ENCODE results near the gene FOXJ1. TPM values are rescaled to one million over a fixed set of nuclear protein-coding genes. Genes with fewer than 3 reads are reported as not detected.

FOXJ1 gene
- total and polyA plus RNA-seq, 4 donors: under 0.01 to 1.5 TPM; not detected in 2

- Histone ChIP-seq H3K27ac (ENCODE audit: low read depth in 1 of 2, low read length in 2 of 2) (no peak overlapping the region), H3K4me3 (ENCODE audit: low read depth in 1 of 3, low read length in 3 of 3) (no peak overlapping the region), H3K9me3 (ENCODE audit: control insufficient read depth in 4 of 4, low read length in 3 of 4) (no peaks in the 10 kb centered on the region), H3K27me3 (ENCODE audit: control insufficient read depth in 4 of 4, insufficient read depth in 4 of 4, low read length in 3 of 4) (no peaks in the 10 kb centered on the region), H3K9ac (ENCODE audit: low read depth in 1 of 2, low read length in 2 of 2) (no peak overlapping the region), H3K36me3 (ENCODE audit: control insufficient read depth in 4 of 4, insufficient read depth in 3 of 4, low read depth in 1 of 4, low read length in 3 of 4) (no peaks in the 10 kb centered on the region), H3K4me1 (ENCODE audit: control insufficient read depth in 4 of 4, insufficient read depth in 4 of 4, low read length in 3 of 4) (no peaks in the 10 kb centered on the region)
- WGBS: 95% methylated on average over 10 of the region's 10 CpGs
- DNase-seq (ENCODE audit: low spot score): no peak
- TF ChIP-seq TAF1 (conservative IDR thresholded peaks at IDR 0.05) (no peak), HNF4G (IDR thresholded peaks at IDR 0.05) (no peak), YY1 (IDR thresholded peaks at IDR 0.05) (no peak), EGR1 (IDR thresholded peaks at IDR 0.05; ENCODE audit: low read depth in 2 of 2) (no peak)
- TF ChIP-seq, protein P1, sequence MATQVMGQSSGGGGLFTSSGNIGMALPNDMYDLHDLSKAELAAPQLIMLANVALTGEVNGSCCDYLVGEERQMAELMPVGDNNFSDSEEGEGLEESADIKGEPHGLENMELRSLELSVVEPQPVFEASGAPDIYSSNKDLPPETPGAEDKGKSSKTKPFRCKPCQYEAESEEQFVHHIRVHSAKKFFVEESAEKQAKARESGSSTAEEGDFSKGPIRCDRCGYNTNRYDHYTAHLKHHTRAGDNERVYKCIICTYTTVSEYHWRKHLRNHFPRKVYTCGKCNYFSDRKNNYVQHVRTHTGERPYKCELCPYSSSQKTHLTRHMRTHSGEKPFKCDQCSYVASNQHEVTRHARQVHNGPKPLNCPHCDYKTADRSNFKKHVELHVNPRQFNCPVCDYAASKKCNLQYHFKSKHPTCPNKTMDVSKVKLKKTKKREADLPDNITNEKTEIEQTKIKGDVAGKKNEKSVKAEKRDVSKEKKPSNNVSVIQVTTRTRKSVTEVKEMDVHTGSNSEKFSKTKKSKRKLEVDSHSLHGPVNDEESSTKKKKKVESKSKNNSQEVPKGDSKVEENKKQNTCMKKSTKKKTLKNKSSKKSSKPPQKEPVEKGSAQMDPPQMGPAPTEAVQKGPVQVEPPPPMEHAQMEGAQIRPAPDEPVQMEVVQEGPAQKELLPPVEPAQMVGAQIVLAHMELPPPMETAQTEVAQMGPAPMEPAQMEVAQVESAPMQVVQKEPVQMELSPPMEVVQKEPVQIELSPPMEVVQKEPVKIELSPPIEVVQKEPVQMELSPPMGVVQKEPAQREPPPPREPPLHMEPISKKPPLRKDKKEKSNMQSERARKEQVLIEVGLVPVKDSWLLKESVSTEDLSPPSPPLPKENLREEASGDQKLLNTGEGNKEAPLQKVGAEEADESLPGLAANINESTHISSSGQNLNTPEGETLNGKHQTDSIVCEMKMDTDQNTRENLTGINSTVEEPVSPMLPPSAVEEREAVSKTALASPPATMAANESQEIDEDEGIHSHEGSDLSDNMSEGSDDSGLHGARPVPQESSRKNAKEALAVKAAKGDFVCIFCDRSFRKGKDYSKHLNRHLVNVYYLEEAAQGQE (IDR thresholded peaks at IDR 0.05): no peak
Measured at GRCh38 chr17:76166906-76167305, 25.9 kb upstream of the FOXJ1 start.

GRCh38 chr17:76166168-76166567 is 25.1 kb upstream of the FOXJ1 start:
- no peaks in the 10 kb centered on the region for H3K9me3 ChIP-seq (ENCODE audit: control insufficient read depth in 4 of 4, low read length in 3 of 4)
- no peak overlapping the region for H3K4me3 ChIP-seq (ENCODE audit: low read depth in 1 of 3, low read length in 3 of 3)
- H3K36me3 ChIP-seq (ENCODE audit: control insufficient read depth in 4 of 4, insufficient read depth in 3 of 4, low read depth in 1 of 4, low read length in 3 of 4): no peaks in the 10 kb centered on the region
- TF ChIP-seq, protein P2, sequence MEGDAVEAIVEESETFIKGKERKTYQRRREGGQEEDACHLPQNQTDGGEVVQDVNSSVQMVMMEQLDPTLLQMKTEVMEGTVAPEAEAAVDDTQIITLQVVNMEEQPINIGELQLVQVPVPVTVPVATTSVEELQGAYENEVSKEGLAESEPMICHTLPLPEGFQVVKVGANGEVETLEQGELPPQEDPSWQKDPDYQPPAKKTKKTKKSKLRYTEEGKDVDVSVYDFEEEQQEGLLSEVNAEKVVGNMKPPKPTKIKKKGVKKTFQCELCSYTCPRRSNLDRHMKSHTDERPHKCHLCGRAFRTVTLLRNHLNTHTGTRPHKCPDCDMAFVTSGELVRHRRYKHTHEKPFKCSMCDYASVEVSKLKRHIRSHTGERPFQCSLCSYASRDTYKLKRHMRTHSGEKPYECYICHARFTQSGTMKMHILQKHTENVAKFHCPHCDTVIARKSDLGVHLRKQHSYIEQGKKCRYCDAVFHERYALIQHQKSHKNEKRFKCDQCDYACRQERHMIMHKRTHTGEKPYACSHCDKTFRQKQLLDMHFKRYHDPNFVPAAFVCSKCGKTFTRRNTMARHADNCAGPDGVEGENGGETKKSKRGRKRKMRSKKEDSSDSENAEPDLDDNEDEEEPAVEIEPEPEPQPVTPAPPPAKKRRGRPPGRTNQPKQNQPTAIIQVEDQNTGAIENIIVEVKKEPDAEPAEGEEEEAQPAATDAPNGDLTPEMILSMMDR (IDR thresholded peaks at IDR 0.05; ENCODE audit: low read depth, low read length, missing input control): no peak
- TF ChIP-seq HNF4A (conservative IDR thresholded peaks at IDR 0.05): no peak
- TF ChIP-seq SP1 (IDR thresholded peaks at IDR 0.05): no peak
- TF ChIP-seq TAF1 (conservative IDR thresholded peaks at IDR 0.05): no peak
- TF ChIP-seq HNF4G (IDR thresholded peaks at IDR 0.05): no peak
- no peak for TF ChIP-seq FOXA2 (IDR thresholded peaks at IDR 0.05)
- no peak for TF ChIP-seq JUND (IDR thresholded peaks at IDR 0.05)
- no peak for TF ChIP-seq EGR1 (IDR thresholded peaks at IDR 0.05; ENCODE audit: low read depth in 2 of 2)
- no peak for TF ChIP-seq ATF3 (IDR thresholded peaks at IDR 0.05)
- 97% methylated on average over 7 of the region's 7 CpGs for WGBS
- H3K9ac ChIP-seq (ENCODE audit: low read depth in 1 of 2, low read length in 2 of 2): no peak overlapping the region
- H3K4me1 ChIP-seq (ENCODE audit: control insufficient read depth in 4 of 4, insufficient read depth in 4 of 4, low read length in 3 of 4): peaks cover 0 to 3% (median 0%) of the 10 kb centered on the region in 4 donors
- H3K27me3 ChIP-seq (ENCODE audit: control insufficient read depth in 4 of 4, insufficient read depth in 4 of 4, low read length in 3 of 4): no peaks in the 10 kb centered on the region
- no peak for DNase-seq (ENCODE audit: low spot score)
- H3K27ac ChIP-seq (ENCODE audit: low read depth in 1 of 2, low read length in 2 of 2): no peak overlapping the region

DNA sequence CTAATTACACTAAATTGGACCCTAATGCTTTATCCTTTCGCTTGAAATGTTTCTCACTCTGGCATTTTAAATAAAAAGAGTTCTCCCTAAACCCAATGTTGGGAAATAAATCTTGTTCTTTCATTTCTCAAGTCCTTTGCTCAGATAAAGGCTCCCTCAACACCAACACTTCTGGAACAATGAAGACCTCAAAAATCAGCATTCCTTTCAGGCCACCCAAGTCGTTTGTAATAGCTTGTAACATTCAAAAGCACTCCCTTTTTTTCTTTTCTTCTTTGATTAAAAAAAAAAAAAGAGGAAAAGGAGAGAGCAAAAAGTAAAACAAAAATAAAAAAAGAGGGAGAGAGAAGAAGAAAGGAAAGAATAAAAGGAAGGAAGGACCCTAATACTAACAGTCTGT is 23.3 kb upstream of the FOXJ1 start:
- WGBS: 85% methylated on average over 2 of the region's 2 CpGs
- Histone ChIP-seq H3K9ac (ENCODE audit: low read depth in 1 of 2, low read length in 2 of 2) (no peak overlapping the region), H3K36me3 (ENCODE audit: control insufficient read depth in 4 of 4, insufficient read depth in 3 of 4, low read depth in 1 of 4, low read length in 3 of 4) (no peaks in the 10 kb centered on the region), H3K4me1 (ENCODE audit: control insufficient read depth in 4 of 4, insufficient read depth in 4 of 4, low read length in 3 of 4) (peaks cover 0 to 4% (median 0%) of the 10 kb centered on the region in 4 donors), H3K27me3 (ENCODE audit: control insufficient read depth in 4 of 4, insufficient read depth in 4 of 4, low read length in 3 of 4) (no peaks in the 10 kb centered on the region), H3K4me3 (ENCODE audit: low read depth in 1 of 3, low read length in 3 of 3) (no peak overlapping the region), H3K27ac (ENCODE audit: low read depth in 1 of 2, low read length in 2 of 2) (no peak overlapping the region), H3K9me3 (ENCODE audit: control insufficient read depth in 4 of 4, low read length in 3 of 4) (no peaks in the 10 kb centered on the region)
- TF ChIP-seq FOXA2 (IDR thresholded peaks at IDR 0.05) (no peak), NR2F2 (IDR thresholded peaks at IDR 0.05) (no peak)
- no peak for DNase-seq (ENCODE audit: low spot score)
